Nucleus accumbens (tissue), 56 donors: ENCODE measurements around the gene SHLD2.
A peak's percentile ranks its signal among the peaks of the same experiment; 100 is the strongest.
"Not testable (repeated sequence)": the region's sequence is repeated elsewhere in the genome, so short reads cannot be mapped to it uniquely, and the experiment has no call there.

Source experiments
- DNase-seq, 56 donors: peaks; one replicate each; lab custom pipeline; 2025; lab: John Stamatoyannopoulos, UW

The SHLD2 gene

GRCh38 chr10:87082219-87082618, 12.8 kb upstream of the SHLD2 start:
- not testable (repeated sequence) for DNase-seq

- DNase-seq = not testable (repeated sequence)
Observed at GRCh38 chr10:87083576-87084290, 11.3 kb upstream of the SHLD2 start.

- not testable (repeated sequence) for DNase-seq
Observed at GRCh38 chr10:87084291-87084782, 10.7 kb upstream of the SHLD2 start.

DNA sequence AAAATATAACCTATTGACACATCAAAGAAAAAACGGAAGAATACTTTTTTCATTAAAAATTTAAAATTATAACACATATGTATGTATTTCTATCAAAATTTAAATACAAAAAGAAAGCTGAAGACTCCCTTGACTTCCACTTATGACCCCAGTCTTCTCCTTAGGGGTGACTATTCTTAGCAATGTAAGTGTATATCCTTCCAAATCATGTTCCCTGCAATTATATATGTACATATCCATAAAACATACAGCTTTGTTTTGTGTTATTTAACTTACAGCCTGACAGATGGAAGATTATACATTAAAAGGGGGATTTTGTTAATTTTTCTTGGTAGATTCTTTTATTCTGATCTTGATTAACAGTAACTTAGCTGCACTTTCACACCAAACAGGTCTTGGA, 9.5 kb upstream of the SHLD2 start:
- no peak for DNase-seq

GRCh38 chr10:87089746-87090145, 5.3 kb upstream of the SHLD2 start:
- DNase-seq = no peak

DNA sequence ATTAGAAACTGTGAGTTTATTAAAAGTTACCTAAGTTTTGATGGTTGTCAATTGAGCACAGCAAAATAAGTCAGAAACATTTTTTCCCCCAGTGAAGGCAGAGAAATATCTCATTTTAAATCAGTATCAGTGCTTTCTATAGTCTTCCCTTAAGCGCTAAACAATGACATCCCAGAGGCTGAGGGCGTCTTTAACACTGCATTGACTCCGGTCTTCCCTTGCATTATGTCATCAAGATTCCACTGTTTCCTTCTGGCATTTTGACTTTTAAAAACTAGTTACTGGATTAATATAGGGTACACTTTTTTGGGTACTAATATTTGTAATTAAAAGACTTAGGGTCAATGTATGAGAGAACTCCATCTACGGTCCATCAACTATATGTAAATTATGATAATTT, 4.2 kb upstream of the SHLD2 start:
- no peak for DNase-seq

- peak in 1 of 56 donors; percentile 21 for DNase-seq
Observed at GRCh38 chr10:87092376-87092860, 2.6 kb upstream of the SHLD2 start.

DNA sequence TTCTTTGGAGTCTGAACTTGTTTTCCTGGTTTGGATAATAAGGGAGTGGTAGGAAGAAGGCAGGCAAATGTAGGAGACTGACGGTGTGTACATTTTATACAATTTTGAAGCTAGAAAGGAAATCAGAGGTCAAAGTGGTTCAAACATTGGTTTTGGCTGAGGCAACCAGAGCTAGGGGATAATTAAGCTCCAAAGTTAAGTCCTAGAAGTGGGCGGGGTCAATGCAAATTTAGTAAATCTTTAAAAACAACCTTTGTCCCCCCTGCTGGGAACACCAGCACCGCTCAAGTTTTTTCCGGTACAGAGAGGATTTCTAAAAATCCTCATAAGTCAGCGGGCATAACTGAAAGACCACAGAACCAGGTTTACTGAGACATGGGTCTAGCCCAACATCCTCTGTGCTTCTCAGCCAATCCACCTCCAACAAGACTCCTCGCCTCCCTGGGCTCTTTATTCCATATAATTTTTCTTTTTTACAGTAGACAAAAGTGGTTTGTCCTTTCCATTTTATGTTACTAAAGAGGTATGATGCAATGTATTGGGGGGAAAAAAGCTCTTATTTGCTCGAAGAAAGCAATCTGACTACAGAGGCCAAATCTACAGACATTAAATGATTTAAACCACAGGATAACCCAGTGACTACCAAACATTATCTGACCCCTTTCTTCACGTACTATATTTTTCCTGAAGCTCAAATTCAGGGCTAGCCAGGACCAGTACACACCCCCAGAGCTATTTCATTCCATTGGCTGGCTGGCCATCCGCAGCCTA, 2.0 kb upstream of the SHLD2 start:
- DNase-seq = peak in 4 of 56 donors; percentile 2 to 43 (median 21)

- peak in 48 of 56 donors; percentile 11 to 64 (median 34) for DNase-seq
Observed at GRCh38 chr10:87093632-87094372, 1.2 kb upstream of the SHLD2 start.

- peak in 54 of 56 donors; percentile 31 to 94 (median 74) for DNase-seq
Observed at GRCh38 chr10:87095236-87095945, 385 bp downstream of the SHLD2 start.

- DNase-seq = no peak
Observed at GRCh38 chr10:87101996-87102395, 7.0 kb downstream of the SHLD2 start.

GRCh38 chr10:87104727-87105126, 9.7 kb downstream of the SHLD2 start:
- not testable (repeated sequence) for DNase-seq

- DNase-seq = no peak
Observed at GRCh38 chr10:87105446-87106124, 10.6 kb downstream of the SHLD2 start.

DNA sequence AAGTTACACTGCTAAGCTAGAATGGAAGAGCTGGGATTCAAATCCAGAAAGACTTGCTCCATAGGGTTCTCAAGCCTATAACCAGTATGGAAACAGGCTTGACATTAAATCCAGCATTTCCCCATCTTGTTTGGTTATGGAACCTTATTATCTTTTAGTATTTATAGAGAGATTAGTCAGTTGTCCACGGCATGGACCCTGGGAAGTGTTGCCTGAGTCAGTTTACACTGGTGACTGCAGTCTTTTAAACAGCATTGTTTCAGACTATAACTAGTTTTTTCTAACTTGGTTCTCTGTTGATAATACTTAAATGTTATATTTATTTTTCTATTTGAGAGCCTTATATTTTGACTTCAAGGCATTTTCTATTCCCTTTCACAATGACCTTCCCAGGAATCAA, 23.1 kb downstream of the SHLD2 start:
- not testable (repeated sequence) for DNase-seq

DNA sequence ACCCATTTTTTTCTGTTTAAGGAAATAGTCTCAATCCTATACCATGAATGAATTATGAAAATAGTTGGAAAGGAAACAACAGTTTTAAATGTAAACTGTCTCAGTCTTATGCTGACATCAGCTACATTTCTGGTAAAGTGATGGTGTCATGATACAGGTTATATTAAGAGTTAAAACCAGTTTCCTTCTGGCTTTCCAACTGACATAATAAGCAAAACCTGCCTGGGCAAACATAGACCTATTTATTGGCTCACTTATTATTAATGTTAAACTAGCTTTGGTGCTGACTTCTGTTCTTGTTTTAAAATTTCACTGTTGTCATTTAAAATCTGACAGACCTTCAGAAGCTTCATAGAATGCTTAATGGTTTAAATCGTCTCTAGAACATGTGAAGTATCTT, 24.0 kb downstream of the SHLD2 start:
- not testable (repeated sequence) for DNase-seq

DNA sequence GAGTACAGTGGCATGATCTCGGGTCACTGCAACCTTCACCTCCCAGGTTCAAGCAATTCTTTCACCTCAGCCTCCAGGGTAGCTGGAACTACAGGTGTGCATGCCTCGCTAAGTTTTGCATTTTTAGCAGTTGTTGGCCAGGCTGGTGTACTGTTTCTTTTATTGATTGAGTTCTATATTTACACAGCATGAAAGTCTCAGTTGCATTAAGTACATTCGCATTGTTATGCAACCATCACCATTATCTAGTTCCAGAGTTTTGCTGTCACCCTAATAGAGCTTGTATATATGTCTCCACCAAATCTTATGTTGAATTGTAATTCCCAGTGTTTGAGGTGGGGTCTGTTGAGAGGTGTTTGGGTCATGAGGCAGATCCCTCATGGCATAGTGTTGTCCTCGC, 28.3 kb downstream of the SHLD2 start:
- not testable (repeated sequence) for DNase-seq

DNA sequence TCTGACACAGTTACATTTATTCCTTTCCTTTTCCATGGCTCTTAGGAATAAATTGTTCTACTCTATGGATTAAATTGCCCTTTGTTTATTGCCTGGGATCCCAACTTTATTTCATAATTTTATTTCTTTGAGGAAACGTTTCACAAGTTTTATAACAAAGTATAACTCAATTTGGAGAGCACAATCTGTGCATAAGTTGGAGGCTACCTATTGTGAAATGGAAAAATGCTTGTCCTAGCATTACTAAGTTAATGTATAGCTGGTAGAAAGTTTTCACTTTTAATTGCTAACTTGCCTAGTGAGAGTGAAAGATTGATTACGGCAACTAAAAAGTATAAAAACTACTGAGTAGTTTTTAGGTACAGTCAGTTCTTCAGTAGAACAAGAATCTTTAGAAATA, 32.0 kb downstream of the SHLD2 start:
- DNase-seq = not testable (repeated sequence)

- DNase-seq = not testable (repeated sequence)
Observed at GRCh38 chr10:87127607-87128156, 32.7 kb downstream of the SHLD2 start.

- DNase-seq = not testable (repeated sequence)
Observed at GRCh38 chr10:87132176-87132575, 37.2 kb downstream of the SHLD2 start.
